ENCODE data around the gene UNC5CL.

The UNC5CL gene

DNA sequence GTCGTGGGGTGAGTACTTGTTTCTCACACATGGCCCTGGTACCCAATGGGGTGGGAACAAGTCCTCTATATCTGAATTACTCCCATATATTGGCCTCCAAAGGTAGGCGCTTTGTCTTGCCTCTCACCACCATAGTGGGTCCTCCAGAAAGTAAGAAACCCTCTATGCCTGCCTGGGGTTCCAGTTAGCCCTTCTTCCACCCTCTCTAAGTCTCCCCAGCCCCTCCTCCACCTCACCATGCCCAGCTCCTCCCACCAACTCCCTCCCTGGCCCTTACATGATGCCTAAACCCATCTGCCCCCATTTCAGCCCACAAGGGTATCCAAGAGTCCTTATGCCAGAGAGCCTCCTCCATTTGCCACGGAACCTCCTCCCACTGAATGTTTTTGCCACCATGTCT, 4.1 kb upstream of the UNC5CL start:
- in situ Hi-C loops (cut with MboI; ENCODE audit: low sequenced_read_pairs, unreplicated experiment): no loop called here
- no peak for DNase-seq (ENCODE audit: low spot score)
- TF ChIP-seq, protein P1, sequence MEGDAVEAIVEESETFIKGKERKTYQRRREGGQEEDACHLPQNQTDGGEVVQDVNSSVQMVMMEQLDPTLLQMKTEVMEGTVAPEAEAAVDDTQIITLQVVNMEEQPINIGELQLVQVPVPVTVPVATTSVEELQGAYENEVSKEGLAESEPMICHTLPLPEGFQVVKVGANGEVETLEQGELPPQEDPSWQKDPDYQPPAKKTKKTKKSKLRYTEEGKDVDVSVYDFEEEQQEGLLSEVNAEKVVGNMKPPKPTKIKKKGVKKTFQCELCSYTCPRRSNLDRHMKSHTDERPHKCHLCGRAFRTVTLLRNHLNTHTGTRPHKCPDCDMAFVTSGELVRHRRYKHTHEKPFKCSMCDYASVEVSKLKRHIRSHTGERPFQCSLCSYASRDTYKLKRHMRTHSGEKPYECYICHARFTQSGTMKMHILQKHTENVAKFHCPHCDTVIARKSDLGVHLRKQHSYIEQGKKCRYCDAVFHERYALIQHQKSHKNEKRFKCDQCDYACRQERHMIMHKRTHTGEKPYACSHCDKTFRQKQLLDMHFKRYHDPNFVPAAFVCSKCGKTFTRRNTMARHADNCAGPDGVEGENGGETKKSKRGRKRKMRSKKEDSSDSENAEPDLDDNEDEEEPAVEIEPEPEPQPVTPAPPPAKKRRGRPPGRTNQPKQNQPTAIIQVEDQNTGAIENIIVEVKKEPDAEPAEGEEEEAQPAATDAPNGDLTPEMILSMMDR (IDR thresholded peaks at IDR 0.05; ENCODE audit: borderline replicate concordance, control extremely low read depth, extremely low read depth, insufficient read depth, missing control alignments): no peak

DNA sequence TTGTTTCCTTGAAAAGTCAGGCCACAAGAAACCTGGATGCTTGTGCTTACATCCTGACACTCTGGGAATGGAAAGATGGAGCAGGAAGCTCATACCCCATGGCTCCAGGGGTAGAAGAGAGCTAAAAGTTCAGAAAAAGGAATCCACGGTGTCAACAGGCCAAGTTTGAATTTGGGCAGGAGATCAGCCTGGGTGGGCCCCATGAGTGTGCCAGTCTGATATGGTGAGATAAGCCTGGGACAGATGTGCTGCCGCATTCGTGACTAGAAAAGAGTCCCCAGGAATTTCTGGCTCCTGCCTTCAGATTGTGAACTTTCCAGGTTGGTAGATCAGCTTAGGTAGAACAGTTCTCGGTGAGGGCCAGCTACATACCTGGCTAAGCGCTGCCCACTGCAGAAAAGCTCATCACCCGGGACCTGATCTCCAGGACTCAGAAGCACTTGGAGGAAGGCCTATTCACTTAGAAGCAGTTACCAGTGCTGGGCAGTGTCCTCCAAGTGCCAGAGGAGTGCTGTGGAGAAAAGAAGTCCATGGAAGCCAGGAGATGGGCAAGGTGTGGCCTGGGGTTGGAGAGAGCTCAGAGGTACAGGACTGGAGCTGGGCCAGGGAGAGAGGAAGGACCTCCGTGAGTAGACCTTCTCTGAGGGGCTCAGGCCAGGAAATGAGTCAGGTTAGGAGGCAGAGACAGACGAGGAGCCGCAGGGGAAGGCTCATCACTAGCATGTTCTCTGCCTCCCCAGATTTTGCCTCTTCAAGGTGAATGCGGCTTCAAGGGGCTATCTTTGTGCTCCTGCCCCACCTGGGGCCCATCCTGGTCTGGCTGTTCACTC, 3.4 kb upstream of the UNC5CL start, which contains the start of gene TSPO2:
Gene TSPO2, plus strand, starts transcription at position 242 of the 830 bp plus-strand sequence. Its CDS starts 519 bp downstream, at position 761.
- in situ Hi-C loops (cut with MboI; ENCODE audit: low sequenced_read_pairs, unreplicated experiment): no loop called here
- TF ChIP-seq, protein P1 (IDR thresholded peaks at IDR 0.05; ENCODE audit: borderline replicate concordance, control extremely low read depth, extremely low read depth, insufficient read depth, missing control alignments): no peak
- DNase-seq (ENCODE audit: low spot score): no peak

DNA sequence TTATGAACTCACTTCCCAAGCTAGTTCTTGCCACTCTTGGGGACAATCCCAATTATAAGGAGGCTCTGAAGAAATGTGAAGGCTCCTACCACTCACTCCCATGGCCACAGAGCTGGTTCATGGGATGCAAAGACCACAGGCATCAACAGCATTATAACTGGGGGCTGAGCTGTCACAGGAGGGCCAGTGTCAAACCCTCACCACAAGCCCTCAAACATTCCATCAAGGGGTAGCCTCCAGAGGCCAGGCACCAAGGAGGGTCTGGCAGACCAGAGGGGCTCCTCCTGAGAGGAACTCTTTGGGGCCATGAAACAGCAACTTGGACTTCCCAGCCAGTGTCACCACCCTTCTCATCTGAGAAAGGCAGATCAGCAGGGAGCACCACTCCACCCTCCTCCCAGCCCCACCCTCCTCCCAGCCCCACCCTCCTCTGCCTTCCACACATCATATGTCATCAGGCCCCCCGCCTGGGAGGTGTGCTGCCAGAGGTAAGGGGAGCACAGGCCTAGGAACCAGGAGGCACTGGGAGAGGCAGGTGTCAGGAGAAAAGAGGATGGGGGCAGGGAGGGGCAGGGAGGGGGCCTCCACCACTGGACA, 2.0 kb upstream of the UNC5CL start:
- no peak for DNase-seq (ENCODE audit: low spot score)
- TF ChIP-seq, protein P1 (IDR thresholded peaks at IDR 0.05; ENCODE audit: borderline replicate concordance, control extremely low read depth, extremely low read depth, insufficient read depth, missing control alignments): no peak
- in situ Hi-C loops (cut with MboI; ENCODE audit: low sequenced_read_pairs, unreplicated experiment): no loop called here

DNA sequence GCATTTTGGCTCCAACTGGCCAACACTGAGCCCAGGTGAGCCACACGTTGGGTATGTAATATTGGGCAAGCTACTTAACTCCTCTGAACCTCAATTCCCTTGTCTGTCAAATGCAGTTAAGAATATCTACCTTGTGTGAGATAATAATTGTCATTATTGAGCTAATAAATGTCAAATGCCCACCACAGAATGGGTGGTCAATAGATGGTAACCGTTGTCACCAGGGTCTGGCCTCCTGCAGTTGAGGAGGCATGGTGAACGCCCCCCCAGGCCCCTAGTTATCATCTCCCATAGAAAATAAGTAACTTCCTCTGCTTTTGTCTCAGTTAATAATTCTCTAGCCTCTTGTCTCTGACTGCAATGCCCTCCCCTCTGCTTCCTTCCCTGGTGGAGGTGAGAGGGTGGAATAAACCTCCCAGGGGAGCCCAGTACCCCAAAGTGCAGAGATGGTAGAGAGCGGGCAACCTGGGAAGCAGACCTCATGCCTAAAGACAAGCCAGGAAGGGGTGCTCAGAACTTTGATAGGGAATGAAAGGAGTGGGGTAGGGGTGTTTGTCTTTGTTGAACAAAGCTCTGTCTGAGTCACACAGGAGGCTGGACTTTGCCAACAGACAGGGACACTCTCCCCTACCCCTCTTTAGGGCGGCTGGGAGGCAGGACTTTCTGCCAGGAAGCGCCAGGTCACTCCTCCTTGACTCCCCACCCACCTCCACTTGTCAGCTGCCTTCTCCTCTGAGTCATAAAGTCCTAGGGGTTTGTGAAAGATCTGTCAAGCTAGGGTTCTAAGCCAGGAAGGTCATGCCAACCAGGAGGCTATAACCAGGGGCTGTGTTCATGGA, 1.3 kb upstream of the UNC5CL start:
- in situ Hi-C loops (cut with MboI; ENCODE audit: low sequenced_read_pairs, unreplicated experiment): no loop called here
- DNase-seq (ENCODE audit: low spot score): no peak
- TF ChIP-seq, protein P1 (IDR thresholded peaks at IDR 0.05; ENCODE audit: borderline replicate concordance, control extremely low read depth, extremely low read depth, insufficient read depth, missing control alignments): no peak

DNA sequence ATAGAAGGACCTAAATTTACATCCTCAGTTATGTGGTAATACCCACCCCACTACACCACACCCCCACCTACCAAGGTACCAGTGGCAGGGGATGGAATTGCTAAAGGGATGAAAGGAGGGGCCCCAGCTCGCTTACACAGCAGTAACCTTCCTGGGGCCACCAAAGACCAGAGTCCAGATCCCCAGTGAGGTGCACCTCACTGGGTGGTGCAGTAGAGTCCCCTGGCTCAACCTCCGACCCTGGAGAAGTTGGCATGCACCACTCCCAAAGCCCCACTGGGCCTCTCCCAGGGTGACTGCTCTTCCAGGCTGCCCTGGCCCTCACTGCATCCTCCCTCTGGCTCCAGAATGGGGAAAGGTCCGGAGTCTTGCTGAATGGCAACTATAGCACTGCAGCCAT, 816 bp downstream of the UNC5CL start:
- DNase-seq (ENCODE audit: low spot score): no peak
- TF ChIP-seq, protein P1 (IDR thresholded peaks at IDR 0.05; ENCODE audit: borderline replicate concordance, control extremely low read depth, extremely low read depth, insufficient read depth, missing control alignments): no peak
- in situ Hi-C loops (cut with MboI; ENCODE audit: low sequenced_read_pairs, unreplicated experiment): no loop called here
